ENCODE measurements around the gene HOXB9.

DNA sequence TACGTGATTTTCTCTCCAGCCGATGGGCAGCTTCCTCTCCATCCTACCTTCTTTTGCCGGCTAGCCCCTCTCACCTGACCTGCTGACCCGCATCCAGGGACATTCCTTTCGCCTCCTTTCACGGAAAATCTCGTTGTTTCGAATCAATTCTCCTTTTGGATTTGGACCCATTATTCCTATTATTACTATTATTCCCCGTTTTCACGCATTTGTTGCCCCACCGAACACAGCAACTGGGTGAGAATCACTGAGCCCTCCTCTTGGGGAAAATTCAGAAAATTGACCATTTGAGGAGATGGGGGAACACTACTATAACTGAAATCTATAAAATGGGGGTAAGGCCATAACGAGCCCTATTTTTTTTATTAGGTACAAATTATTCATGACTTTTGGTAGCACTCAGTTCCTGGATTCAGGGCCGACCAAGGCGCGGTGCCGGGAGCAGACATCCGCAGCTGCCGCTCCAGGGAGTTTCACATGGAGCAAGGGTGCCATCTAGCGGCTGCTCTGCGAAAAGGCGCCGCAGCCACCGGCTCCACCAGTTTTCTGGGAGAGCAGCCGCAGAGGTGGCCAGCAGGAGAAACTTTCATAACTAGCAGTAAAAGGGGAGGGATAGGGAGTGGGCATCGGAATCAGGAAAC, 7.8 kb downstream of the HOXB9 start:
- peak; percentile 42; the same call in 1 of the 2 replicates for TF ChIP-seq MYC (IDR thresholded peaks at IDR 0.05; ENCODE audit: low read depth, low read length)
- TF ChIP-seq, protein P1, sequence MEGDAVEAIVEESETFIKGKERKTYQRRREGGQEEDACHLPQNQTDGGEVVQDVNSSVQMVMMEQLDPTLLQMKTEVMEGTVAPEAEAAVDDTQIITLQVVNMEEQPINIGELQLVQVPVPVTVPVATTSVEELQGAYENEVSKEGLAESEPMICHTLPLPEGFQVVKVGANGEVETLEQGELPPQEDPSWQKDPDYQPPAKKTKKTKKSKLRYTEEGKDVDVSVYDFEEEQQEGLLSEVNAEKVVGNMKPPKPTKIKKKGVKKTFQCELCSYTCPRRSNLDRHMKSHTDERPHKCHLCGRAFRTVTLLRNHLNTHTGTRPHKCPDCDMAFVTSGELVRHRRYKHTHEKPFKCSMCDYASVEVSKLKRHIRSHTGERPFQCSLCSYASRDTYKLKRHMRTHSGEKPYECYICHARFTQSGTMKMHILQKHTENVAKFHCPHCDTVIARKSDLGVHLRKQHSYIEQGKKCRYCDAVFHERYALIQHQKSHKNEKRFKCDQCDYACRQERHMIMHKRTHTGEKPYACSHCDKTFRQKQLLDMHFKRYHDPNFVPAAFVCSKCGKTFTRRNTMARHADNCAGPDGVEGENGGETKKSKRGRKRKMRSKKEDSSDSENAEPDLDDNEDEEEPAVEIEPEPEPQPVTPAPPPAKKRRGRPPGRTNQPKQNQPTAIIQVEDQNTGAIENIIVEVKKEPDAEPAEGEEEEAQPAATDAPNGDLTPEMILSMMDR (IDR thresholded peaks at IDR 0.05; ENCODE audit: low read depth, low read length), result peak; percentile 84

Measured in NB4 (cell line).